Duodenal mucosa (tissue), 2 donors: ENCODE measurements around the gene DNAJC28.

Experiments
- H3K27ac ChIP-seq: one replicate; pipeline ENCODE4 v1.7.0; 2013; ENCODE audit warnings: low read depth, low read length
- H3K27me3 ChIP-seq, 2 donors: one replicate each; pipeline ENCODE4 v1.7.0; 2013; ENCODE audit warnings: low read length in 2 of 2, control low read depth in 1 of 2; ENCODE audit not compliant: insufficient read depth in 2 of 2, control insufficient read depth in 1 of 2
- H3K36me3 ChIP-seq, 2 donors: one replicate each; pipeline ENCODE4 v1.7.0; 2013; ENCODE audit warnings: low read length in 2 of 2, control low read depth in 1 of 2; ENCODE audit not compliant: insufficient read depth in 2 of 2, control insufficient read depth in 1 of 2
- H3K4me1 ChIP-seq, 2 donors: one replicate each; pipeline ENCODE4 v1.7.0; 2013; ENCODE audit warnings: low read length in 2 of 2, control low read depth in 1 of 2; ENCODE audit not compliant: insufficient read depth in 2 of 2, control insufficient read depth in 1 of 2
- H3K4me3 ChIP-seq, 2 donors: one replicate each; pipeline ENCODE4 v1.7.0; 2013; ENCODE audit warnings: low read length in 2 of 2, low read depth in 1 of 2
- H3K9ac ChIP-seq, 2 donors: one replicate each; pipeline ENCODE4 v1.7.0; 2013; ENCODE audit warnings: low read length in 2 of 2, low read depth in 1 of 2
- H3K9me3 ChIP-seq, 2 donors: one replicate each; pipeline ENCODE4 v1.7.0; 2013; ENCODE audit warnings: low read length in 2 of 2, control low read depth in 1 of 2; ENCODE audit not compliant: control insufficient read depth in 1 of 2

The DNAJC28 gene

GRCh38 chr21:33443194-33443593 is 48.3 kb downstream of the DNAJC28 start:
- peaks cover 0 to 5% of the 10 kb centered on the region in 2 donors for H3K4me1 ChIP-seq
- H3K27ac ChIP-seq: no peak overlapping the region
- H3K9ac ChIP-seq: no peak overlapping the region
- H3K9me3 ChIP-seq: no peaks in the 10 kb centered on the region
- peaks cover 0 to 11% of the 10 kb centered on the region in 2 donors for H3K36me3 ChIP-seq
- H3K27me3 ChIP-seq: no peaks in the 10 kb centered on the region
- H3K4me3 ChIP-seq: no peak overlapping the region

DNA sequence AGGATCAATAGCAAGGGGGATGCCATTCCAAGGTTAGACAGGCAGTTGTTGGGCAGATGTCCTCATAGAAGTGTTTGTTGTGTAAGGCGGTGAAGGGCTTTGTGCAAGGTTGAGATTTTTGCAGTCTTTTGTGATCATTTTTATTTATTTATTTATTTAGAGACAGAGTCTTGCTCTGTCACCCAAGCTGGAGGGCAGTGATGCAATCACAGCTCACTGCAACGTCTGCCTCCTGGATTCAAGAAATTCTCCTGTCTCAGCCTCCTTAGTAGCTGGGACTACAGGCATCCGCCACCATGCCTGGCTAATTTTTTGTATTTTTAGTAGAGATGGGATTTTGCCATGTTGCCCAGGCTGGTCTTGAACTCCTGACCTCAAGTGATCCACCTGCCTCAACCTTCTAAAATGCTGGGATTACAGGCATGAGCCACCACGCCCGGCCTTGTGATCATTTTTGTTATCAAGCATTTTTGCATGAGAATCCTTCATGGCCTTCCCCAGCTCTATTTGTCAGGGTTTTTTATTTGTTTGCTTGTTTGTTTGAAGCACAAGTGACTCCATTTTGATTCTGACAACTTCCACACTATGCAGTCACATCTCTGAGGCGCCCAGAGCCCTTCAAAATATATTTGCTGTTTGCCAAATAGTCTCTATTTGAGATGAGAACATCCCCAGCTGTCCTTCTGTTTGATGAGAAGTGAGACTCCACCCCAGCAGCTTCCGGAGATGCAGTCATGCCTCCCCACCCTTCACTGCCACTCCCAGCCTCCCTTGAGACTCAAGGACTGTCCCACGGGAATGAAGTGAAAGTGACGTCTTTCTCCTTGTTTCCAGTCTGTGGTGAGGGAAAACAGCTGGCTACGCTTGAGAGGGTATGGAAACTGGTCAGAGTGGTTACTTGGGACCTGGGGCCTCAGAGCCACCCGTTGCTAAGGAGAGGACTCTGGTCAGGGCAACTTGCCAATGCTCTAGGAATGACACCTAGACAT is 49.7 kb downstream of the DNAJC28 start:
- no peak overlapping the region for H3K27ac ChIP-seq
- H3K9ac ChIP-seq: no peak overlapping the region
- no peaks in the 10 kb centered on the region for H3K27me3 ChIP-seq
- H3K4me3 ChIP-seq: no peak overlapping the region
- no peaks in the 10 kb centered on the region for H3K9me3 ChIP-seq
- H3K4me1 ChIP-seq: peaks cover 0 to 5% of the 10 kb centered on the region in 2 donors
- H3K36me3 ChIP-seq: peaks cover 0 to 21% of the 10 kb centered on the region in 2 donors
